Cardiac muscle cell (in vitro differentiated cells and primary cell): ENCODE measurements around the gene PCDHGA2. TPM values are rescaled to one million over a fixed set of nuclear protein-coding genes. Genes with fewer than 3 reads are reported as not detected.

Experiments used
- DNase-seq, 2 donors: peaks; one replicate each; pipeline versions ENCODE4 v3.0.0 to v3.0.0-alpha.2; 2010 to 2017; ENCODE audit warnings: low read depth in 1 of 2, low spot score in 1 of 2
- H3K27ac ChIP-seq: fragments of 200-600 bp; sonication (generic); 2 replicates; pipeline ENCODE4 v1.5.1; 2016
- H3K27me3 ChIP-seq: fragments of 200-600 bp; sonication (generic); 2 replicates; pipeline ENCODE4 v1.6.0; 2016; ENCODE audit warnings: control low read depth
- H3K36me3 ChIP-seq: fragments of 200-600 bp; sonication (generic); 2 replicates; pipeline ENCODE4 v1.5.1; 2016; ENCODE audit warnings: control low read depth
- H3K4me1 ChIP-seq: fragments of 200-600 bp; sonication (generic); 2 replicates; pipeline ENCODE4 v1.8.1; 2017; ENCODE audit warnings: low read depth, mild to moderate bottlenecking, mixed run types
- H3K4me3 ChIP-seq: fragments of 200-600 bp; sonication (generic); 2 replicates; pipeline ENCODE4 v1.5.1; 2016; ENCODE audit warnings: mild to moderate bottlenecking
- H3K9me3 ChIP-seq: fragments of 200-600 bp; sonication (generic); 2 replicates; pipeline ENCODE4 v1.5.1; 2017; ENCODE audit warnings: low read depth, mild to moderate bottlenecking, control low read depth
- polyA plus RNA-seq: library from polyadenylated mRNA; unstranded; fragments of >200 nt; fragmentation: Nextera tagmentation; extraction: Ambion mirVana; gene quantifications from 2 replicates; pipeline ENCODE4 v1.2.1, GENCODE V29; 2016
- total RNA-seq: library from RNA; depleted of rRNA; stranded (reverse); fragments of >200 nt; gene quantifications from 2 replicates; pipeline ENCODE4 v1.2.3, GENCODE V29; 2016
- TF ChIP-seq, protein P1 (sequence below): IDR thresholded peaks from 2 replicates; pipeline ENCODE4 v1.5.1; 2012; ENCODE audit warnings: low read depth, mild to moderate bottlenecking, low read length

The PCDHGA2 gene
- total and polyA plus RNA-seq, 2 experiments from 2014 or later = 0.18 to 0.95 TPM

DNA sequence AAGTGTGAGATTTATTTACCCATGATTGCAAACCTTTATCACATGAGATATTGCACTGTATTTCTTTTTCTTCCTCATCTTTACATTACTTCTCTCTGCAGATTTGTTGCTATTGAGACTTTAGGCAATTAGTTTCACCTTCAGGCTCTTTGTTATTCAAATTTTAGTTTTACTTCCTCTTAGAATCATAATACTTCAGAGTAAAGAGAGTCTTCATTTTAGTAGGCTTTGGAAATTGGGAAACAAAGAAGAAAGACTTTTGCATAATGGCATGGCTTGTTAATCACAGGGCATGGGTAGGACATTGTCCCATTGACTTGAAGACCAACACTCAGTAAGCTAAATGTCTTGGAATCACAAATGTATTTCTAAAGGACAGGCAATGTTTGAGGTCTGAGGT, 24.2 kb downstream of the PCDHGA2 start:
- DNase-seq = no peak
- no peaks in the 10 kb centered on the region for H3K36me3 ChIP-seq
- no peaks in the 10 kb centered on the region for H3K4me1 ChIP-seq
- TF ChIP-seq, protein P1, sequence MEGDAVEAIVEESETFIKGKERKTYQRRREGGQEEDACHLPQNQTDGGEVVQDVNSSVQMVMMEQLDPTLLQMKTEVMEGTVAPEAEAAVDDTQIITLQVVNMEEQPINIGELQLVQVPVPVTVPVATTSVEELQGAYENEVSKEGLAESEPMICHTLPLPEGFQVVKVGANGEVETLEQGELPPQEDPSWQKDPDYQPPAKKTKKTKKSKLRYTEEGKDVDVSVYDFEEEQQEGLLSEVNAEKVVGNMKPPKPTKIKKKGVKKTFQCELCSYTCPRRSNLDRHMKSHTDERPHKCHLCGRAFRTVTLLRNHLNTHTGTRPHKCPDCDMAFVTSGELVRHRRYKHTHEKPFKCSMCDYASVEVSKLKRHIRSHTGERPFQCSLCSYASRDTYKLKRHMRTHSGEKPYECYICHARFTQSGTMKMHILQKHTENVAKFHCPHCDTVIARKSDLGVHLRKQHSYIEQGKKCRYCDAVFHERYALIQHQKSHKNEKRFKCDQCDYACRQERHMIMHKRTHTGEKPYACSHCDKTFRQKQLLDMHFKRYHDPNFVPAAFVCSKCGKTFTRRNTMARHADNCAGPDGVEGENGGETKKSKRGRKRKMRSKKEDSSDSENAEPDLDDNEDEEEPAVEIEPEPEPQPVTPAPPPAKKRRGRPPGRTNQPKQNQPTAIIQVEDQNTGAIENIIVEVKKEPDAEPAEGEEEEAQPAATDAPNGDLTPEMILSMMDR = no peak
- H3K27ac ChIP-seq = no peak overlapping the region
- H3K27me3 ChIP-seq = no peaks in the 10 kb centered on the region
- H3K9me3 ChIP-seq = peaks cover 3% of the 10 kb centered on the region
- no peak overlapping the region for H3K4me3 ChIP-seq

DNA sequence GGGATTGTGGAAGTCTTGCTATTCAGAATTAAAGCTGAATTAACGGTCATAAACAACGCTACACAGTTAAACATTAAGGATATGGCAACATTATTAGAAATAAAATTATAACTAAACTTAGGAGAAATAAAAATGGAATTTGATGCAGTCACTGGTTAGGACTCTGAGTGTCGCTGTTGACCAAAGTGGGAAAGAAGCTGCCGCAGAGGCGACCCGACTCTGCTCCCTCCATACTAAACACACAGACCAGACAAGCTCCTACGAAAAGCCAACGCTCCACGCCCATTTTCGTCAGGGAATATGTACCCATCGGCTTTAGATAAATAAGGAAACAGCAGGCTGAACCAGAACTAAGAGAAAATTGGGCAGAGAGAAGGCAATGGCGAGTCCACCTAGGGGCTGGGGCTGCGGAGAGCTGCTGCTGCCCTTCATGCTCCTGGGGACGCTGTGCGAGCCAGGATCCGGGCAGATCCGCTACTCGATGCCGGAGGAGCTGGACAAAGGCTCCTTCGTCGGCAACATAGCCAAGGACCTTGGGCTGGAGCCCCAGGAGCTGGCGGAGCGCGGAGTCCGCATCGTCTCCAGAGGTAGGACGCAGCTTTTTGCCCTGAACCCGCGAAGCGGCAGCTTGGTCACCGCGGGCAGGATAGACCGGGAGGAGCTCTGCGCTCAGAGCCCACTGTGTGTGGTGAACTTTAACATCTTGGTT, 25.5 kb downstream of the PCDHGA2 start, which contains the start of gene PCDHGA5:
TSS of gene PCDHGA5 (plus strand) at position 211 of the 709 bp plus-strand sequence. CDS start at position 380, 169 bp downstream.
- no peaks in the 10 kb centered on the region for H3K4me1 ChIP-seq
- peaks cover 3% of the 10 kb centered on the region for H3K9me3 ChIP-seq
- H3K27me3 ChIP-seq = no peaks in the 10 kb centered on the region
- TF ChIP-seq, protein P1 = no peak
- H3K36me3 ChIP-seq = no peaks in the 10 kb centered on the region
- H3K4me3 ChIP-seq = no peak within 1 kb of the TSS
- DNase-seq = peak in 1 of 2 donors; percentile 12
- no peak within 1 kb of the TSS for H3K27ac ChIP-seq

DNA sequence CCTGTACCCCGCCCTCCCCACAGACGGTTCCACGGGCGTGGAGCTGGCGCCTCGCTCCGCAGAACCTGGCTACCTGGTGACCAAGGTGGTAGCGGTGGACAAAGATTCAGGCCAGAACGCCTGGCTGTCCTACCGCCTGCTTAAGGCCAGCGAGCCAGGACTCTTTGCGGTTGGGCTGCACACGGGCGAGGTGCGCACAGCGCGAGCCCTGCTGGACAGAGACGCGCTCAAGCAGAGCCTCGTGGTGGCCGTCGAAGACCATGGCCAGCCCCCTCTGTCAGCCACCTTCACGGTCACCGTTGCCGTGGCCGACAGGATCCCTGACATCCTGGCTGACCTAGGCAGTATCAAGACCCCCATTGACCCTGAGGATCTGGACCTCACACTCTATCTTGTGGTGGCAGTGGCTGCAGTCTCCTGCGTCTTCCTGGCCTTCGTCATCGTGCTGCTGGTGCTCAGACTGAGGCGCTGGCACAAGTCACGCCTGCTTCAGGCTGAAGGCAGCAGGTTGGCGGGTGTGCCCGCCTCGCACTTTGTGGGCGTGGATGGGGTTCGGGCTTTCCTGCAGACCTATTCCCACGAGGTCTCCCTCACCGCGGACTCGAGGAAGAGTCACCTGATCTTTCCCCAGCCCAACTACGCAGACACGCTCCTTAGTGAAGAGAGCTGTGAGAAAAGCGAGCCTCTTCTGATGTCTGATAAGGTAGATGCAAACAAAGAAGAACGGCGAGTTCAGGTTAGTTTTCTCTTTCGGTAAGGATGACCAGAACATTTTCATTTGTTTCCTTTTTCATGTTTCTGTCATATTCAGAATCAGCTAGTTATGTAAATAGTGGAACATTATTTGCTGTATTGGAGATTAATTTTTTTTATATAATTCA, 27.7 kb downstream of the PCDHGA2 start:
- TF ChIP-seq, protein P1 = no peak

DNA sequence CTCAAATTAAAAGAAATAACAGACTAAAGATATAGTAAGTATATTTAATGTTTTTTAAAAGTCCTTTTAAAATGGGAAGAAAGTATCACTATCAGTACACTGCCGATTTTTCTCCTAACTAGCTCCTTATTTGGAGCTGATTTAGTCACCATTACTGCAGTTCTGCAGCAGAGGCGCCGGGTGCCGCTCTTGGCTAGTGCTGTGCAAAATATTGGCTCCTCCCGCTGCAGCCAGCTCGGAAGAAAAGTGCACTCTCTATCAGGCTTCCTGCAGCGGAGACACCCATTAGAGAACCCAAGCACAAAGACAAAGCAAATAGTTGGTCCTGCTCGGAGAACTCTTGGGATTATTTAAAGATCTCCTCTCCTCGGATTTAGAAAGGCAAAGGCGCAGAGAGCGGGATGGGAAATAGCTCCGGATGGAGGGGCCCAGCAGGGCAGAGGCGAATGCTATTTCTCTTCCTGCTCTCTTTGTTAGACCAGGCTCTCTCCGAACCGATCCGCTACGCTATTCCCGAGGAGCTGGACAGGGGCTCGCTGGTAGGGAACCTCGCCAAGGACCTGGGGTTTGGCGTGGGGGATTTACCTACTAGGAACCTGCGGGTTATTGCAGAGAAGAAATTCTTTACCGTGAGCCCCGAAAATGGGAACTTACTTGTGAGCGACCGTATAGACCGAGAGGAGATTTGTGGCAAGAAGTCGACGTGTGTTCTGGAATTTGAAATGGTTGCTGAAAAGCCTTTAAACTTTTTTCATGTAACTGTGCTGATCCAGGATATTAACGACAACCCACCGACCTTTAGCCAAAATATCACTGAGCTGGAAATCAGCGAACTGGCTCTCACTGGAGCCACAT, 31.7 kb downstream of the PCDHGA2 start, which contains the start of gene PCDHGB3:
TSS of gene PCDHGB3 (plus strand) at position 249 of the 855 bp plus-strand sequence. CDS start at position 402, 153 bp downstream.
- H3K4me1 ChIP-seq = no peaks in the 10 kb centered on the region
- H3K36me3 ChIP-seq = no peaks in the 10 kb centered on the region
- peak in 1 of 2 donors; percentile 62 for DNase-seq
- TF ChIP-seq, protein P1 = peak; percentile 42
- H3K27ac ChIP-seq = no peak within 1 kb of the TSS
- H3K9me3 ChIP-seq = no peaks in the 10 kb centered on the region
- no peak within 1 kb of the TSS for H3K4me3 ChIP-seq
- H3K27me3 ChIP-seq = no peaks in the 10 kb centered on the region

More for the DNA sequence above, 27.7 kb downstream of the PCDHGA2 start:
- Histone ChIP-seq H3K27ac (no peak overlapping the region), H3K4me1 (no peaks in the 10 kb centered on the region), H3K9me3 (no peaks in the 10 kb centered on the region), H3K4me3 (no peak overlapping the region), H3K36me3 (no peaks in the 10 kb centered on the region), H3K27me3 (no peaks in the 10 kb centered on the region)
- no peak for DNase-seq
